ENCODE measurements around the gene ZSCAN21.

Gene ZSCAN21

DNA sequence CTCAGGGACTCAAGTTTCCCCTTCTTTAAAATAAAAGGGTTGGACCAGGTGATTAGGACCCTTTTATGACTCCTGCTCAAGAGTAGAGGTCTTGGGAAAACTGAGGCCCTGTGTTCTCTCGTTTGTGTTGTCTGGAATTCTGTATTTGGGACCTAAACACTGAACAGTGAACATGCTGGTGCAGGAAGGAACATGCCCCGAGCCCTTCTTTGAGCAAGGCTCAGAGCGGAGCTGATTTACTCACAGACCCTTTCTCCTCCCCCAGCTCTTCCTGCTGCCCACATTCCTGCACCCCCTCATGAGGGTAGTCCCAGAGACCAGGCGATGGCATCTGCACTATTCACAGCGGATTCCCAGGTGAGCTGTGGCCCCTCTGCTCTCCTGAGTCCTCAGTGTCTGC lies 20.0 kb upstream of the ZSCAN21 start:
- no peak for DNase-seq

DNA sequence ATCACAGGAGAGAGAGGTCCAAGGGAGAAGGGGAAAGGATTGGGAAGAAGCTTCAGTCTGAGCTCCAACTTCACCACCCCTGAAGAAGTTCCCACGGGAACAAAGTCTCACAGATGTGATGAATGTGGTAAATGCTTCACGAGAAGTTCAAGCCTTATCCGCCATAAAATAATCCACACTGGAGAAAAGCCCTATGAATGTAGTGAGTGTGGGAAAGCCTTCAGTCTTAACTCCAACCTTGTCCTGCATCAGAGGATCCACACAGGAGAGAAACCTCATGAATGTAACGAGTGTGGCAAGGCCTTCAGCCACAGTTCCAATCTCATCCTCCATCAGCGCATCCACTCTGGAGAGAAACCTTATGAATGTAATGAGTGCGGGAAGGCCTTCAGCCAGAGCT lies 16.0 kb upstream of the ZSCAN21 start:
- no peak for DNase-seq

DNA sequence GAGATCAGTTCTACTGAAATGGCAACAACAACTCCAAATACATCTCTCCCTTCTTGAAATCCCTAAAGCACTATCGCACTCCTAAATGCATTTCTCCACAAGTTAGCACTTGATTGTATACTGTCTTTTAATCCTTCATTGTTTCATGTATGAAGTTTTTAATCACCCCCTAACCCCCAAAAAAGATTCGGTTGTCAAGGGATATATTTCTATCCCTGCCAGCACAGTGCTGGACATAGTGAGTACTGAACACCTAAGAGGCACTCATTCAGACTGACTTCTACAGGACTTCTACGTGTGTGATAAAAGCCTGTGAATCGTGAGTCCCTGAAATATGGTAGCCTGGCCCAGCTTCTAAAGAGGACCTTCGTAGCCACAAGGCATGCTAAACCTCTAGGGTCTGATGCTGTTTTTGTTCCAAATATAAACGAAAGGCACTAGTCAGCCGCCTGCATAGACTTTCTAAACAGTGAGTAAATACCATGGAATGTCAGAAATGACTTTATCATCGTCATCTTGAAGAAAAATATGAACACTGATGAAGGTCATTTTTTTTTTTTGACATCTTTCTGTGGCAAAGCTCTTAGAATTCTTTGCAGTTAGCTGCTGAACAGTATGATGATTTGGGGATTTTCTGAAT lies 14.6 kb upstream of the ZSCAN21 start:
- DNase-seq = no peak

DNA sequence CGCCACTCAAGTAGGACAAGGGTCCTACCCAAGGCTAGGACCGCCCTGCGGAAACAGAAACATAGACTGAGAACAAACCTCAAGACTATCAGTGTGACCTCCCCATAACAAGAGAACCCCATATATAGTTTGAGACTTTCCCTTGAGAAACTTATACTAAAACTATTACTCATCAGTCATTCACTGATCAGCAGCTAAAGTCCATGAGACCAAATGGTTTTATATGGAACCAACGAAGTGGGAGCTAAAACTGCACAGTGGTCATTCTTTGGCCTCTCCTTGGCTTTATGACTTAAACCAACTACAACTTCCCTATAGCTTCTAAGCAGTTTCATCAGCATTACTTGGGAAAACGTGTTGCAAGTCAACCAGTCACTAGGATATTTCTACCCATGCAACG lies 13.7 kb upstream of the ZSCAN21 start:
- no peak for DNase-seq

DNA sequence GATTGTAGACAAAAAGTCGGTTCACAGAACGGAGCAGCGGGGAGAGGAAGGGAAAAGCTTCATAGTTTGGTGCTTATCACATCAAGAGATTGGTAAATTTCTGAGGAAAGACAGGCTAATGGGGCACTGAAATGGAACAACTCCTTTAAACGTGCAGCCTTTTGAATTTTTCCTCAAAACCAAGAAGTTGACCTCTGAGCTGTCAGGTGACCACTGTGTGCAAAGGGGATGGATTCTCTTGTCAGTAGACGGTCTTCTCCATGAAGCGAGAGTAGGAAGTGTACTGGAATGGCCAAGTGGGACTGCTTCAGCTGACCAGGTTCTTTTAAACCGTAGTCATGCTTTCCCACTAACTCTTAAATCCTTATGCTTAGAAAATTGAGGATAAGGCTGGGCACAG lies 11.2 kb upstream of the ZSCAN21 start:
- DNase-seq = no peak

DNA sequence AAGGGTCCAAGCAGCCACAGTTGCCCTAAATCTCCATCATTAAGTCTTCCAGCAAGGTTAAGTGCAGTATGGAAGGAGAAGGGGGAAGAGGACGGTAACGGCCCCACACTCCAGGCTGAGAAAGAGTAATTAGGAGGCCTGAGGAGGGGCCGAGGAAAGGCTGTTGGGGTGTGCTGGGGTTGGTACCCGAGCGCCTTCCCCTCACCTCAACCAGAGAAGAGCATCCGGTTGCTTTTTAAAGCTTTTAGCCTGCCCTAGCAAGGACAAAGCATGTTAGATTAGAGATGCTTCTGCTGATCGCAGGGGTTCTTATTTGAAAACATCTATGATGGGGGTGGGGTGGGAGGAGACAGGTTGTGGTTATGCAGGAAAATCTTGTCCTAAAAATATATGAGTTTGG lies 9.0 kb upstream of the ZSCAN21 start:
- no peak for DNase-seq

DNA sequence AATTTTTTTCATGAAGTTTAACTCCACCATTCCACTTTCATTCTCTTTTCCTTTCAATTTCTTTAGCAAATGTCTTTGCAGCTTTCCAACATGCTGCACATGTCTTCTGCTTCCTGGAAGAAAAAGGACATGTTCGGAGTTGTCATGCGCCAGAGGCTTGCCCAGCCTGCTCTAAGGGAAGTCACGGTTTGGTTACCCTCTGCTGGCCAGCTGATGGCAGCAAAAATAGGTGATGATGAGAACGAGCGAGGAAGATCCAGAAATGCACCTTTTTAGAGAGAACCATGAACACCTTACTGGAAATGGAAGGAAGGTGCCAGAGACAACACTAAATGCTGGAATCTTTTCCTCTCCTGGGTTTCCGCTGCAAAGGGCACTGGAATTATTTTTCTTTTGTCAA lies 4.9 kb upstream of the ZSCAN21 start:
- DNase-seq = no peak

DNA sequence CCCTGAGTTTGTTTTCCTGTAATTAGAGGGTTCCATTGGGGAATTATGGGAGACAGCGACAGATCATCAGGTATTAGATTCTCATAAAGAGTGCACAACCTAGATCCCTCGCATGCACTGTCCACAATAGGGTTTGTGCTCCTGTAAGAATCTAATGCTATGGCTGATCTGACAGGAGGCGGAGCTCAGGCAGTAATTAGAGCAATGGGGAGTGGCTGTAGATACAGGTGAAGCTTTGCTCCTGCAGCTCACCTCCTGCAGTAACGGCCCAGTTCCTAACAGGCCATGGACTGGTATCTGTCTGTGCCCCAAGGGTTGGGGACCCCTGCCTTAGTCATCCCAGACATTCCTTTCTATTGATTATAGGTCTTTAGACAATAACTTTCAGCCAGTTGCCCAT lies 894 bp upstream of the ZSCAN21 start:
- DNase-seq = no peak

DNA sequence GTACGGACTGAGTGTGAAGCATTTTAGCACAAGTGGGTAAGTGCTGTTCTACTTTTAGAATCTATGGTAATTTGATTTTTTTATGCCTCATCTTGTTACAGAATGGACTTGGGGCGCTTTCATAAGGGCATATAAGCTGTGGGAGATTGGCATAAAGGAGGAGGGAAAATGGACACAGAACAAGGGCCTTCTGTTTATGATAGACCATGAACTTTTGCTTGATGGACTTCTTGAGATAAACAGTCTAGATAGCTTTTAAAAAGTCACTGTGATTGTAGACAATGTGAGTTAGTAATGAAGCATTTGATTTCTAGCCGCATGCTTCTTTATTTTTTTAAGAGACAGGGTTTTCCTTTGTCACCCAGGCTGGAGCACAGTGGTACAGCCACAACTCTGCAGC lies 2.0 kb downstream of the ZSCAN21 start:
- no peak for DNase-seq

DNA sequence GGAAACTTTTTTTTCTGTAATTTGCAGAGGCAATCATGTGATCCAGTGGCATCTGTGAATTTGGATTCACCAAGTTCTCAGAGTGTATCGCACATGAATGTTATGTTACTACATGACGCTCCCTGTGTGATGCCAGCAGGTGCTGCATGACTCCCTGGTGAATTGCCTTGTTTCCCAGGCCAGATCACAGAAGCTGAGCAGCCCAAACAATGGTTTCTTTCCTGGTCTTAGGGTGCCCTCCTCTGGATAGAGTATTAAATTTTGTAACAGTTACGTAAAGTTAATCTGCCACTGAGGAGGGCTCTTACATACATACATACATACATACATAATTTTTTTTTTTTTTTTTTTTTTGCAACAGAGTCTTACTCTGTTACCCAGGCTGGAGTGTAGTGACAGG lies 3.6 kb downstream of the ZSCAN21 start:
- no peak for DNase-seq

DNA sequence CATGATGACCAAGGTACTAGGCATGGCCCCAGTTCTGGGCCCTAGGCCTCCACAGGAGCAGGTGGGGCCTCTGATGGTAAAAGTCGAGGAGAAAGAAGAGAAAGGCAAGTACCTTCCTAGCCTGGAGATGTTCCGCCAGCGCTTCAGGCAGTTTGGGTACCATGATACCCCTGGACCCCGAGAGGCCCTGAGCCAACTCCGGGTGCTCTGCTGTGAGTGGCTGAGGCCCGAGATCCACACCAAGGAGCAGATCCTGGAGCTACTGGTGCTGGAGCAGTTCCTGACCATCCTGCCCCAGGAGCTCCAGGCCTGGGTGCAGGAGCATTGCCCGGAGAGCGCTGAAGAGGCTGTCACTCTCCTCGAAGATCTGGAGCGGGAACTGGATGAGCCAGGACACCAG lies 7.4 kb downstream of the ZSCAN21 start:
- DNase-seq = no peak

DNA sequence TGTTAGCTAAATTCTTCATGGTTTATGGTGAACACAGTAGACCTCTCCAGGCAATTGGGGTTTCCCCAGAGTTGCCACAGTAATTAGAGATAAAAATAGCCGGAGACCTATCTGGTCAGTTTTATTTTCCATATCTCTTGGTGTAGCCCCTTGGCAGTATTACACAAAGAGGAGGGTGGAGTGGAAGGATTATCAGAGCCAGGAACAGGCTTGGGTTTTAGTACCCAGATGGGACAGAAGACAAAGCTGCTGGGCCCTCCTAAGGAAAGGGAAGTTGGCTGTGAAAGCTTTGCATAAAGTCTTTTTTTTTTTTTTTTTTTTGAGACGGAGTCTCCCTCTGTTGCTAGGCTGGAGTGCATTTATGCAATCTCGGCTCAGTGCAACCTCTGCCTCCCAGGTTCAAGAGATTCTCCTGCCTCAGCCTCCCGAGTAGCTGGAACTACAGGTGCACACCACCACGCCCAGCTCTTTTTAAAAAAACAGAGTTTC lies 9.7 kb downstream of the ZSCAN21 start:
- DNase-seq = no peak

DNA sequence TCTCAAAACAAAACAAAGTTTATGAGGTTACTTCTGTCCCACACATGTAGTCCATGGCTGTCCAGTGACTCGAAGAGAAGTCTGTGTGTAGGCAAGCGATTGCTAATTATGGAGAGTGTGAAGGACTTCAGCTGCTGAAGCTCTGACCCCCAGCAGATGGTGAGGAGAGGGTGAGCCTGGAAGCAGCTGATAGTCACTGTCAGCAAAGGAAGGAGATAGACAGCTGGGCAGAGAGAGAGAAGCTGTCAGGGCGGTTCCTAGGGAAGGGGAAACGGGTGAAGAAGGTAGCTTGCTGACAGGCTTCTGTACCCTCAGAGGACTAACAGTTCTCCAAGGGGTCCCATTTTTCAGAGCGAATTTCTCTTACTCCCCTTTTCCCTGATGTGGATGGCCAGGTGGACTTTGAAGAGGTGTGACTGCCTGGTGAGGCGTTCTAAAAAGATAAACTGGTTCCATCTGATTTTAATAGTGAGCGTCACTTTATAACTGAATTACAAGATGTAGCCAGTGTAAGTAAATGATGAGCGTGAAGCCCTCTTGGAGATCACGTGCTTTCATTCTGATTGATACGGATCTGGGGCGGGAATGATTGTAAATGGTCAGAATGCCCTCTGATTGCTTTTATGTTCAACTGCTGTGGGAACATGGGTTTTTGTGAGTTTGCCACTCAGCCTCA lies 12.1 kb downstream of the ZSCAN21 start:
- DNase-seq = no peak

DNA sequence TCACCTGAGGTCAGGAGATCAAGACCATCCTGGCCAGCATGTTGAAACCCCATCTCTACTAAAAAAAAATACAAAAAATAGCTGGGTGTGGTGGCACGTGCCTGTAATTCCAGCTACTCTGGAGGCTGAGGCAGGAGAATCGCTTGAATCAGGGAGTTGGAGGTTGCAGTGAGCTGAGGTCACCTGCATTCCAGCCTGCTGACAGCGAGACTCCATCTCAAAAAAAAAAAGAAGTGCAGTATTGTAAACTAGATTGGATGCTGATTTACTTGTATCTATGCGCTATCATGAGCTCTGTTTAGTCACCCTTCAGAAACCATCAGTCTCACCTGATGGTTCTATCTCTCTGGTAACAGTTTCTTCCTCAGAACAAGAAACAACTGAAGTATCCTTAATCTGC lies 13.8 kb downstream of the ZSCAN21 start:
- no peak for DNase-seq

DNA sequence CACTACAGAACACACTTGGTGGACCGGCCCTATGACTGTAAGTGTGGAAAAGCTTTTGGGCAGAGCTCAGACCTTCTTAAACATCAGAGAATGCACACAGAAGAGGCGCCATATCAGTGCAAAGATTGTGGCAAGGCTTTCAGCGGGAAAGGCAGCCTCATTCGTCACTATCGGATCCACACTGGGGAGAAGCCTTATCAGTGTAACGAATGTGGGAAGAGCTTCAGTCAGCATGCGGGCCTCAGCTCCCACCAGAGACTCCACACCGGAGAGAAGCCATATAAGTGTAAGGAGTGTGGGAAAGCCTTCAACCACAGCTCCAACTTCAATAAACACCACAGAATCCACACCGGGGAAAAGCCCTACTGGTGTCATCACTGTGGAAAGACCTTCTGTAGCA lies 14.6 kb downstream of the ZSCAN21 start:
- no peak for DNase-seq

DNA sequence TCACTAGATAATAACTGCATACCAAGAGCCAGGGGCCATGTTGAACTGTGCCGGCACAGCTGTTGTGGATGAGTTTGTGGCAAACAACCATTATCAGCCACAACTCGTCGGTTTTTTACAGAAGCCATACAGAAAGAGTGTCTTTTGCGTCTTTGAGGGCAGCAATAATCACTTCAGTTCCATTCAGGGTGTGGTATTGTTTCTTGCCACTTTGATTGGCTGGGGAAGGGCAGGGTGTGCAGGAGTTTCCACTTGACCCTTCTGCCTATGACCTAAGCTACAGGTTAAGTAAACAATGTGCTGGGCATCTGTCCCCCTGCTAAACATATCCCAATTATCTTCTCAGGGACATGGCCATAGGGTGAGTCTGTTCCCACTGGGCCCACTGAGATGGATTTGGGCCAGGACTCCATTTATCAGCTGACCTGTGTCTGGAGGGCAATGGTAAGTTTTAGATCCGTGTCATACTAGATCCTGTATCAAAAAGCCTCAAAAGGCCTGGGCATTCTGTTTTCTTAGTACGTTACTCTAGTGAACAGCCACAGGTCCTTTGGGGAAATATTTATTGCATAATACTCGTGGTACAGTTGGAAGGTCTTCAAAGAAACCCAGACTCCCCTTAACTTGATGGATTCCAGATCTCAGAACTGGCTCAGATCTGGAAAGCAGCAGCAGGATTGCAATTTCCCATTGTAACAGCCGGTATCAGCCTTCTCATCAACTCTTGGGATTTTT lies 16.0 kb downstream of the ZSCAN21 start:
- no peak for DNase-seq

DNA sequence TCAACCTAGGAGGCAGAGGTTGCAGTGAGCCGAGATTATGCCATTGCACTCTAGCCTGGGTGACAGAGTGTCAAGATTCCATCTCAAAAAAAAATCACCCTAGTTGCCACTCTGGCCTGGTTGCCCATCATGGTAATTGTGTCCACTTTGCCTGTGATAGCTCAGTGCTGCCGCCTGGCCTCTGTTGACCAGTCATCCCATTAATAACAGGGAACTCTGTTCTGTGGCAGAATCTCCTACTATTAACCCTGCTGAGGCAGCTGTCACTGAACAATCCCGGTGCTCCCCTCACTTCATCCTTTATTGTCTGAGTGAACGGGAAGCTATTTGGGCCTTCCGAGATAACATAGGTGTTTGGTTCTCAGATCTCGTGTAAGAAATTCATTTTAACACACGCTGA lies 17.4 kb downstream of the ZSCAN21 start:
- DNase-seq = no peak

DNA sequence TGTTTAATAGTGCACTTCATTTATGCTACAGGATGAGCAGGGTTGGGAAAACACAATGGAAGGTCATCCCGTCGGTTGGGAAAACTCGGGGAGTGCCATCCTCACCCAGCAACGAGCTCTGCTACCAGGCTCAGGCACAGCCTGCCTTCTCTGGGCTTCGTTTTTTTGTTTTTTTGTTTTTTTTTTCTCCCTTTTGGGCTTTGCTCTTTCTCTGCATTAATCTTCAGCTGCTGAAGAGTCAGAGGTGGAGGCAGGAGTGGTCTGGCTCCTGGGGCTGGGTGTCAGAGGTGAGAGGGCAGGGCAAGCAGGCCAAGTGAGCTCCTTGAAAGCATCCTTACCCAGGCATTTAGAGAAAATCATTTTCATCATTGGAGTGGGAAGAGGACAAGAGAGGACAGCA lies 20.4 kb downstream of the ZSCAN21 start:
- no peak for DNase-seq

DNA sequence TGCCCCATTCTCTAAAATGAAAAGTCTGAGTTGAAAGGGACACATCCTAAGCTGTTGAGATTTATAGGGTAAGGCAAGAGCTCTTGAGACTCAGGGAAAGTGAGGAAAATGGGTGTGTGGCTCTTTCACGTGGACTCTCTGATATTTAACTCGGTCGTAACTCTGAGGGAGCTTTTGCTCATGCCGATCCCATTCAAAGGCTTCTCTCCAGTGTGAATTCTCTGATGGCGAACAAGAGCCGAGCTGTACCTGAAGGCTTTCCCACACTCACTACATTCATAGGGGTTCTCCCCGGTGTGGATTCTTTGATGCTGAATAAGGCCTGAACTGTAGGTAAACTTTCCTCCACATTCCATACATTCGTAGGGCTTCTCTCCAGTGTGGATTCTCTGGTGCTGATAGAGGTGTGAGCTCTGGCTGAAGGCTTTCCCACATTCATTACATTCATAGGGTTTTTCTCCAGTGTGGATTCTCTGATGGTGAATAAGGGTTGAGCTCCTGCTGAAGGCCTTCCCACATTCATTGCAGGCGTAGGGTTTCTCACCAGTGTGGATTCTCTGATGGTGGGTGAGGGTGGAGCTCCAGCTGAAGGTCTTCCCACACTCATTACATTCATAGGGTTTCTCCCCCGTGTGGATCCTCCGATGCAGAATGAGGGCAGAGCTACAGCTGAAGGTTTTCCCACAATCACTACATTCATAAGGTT lies 21.6 kb downstream of the ZSCAN21 start:
- no peak for DNase-seq

DNA sequence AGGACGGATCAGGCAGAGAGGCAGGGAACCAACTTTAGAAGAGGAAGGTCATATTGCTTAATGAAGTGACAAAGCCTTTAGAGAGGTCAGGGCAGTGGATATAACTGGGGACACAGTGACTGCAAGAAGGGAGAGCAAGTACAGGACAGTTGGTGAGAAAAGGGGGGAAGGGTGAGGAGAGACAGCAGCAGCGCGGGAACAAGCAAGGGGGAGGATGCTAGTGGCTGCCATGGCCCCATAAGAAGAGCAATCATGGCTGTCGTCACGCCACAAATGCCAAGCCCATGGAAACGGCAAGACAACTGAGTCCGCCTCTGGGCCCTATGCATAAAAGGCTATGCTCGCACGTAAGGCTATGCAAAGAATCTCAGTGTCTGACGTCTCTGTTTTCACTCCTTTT lies 22.9 kb downstream of the ZSCAN21 start:
- no peak for DNase-seq

DNA sequence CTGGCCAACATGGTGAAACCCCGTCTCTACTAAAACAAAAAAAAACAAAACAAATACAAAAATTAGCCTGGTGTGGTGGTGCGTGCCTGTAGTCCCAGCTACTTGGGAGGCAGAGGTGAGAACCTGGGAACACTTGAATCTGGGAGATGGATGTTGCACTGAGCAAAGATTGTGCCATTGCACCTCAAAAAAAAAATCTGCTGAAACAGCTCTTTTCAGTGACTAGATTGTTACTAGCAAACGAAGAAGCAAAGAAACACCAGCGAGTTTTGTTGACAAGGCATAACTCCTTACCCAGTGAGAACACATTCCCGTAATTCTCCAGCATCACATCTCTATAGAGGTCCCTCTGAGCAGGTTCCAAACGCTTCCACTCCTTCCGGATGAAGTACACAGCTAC lies 25.3 kb downstream of the ZSCAN21 start:
- DNase-seq = no peak

DNA sequence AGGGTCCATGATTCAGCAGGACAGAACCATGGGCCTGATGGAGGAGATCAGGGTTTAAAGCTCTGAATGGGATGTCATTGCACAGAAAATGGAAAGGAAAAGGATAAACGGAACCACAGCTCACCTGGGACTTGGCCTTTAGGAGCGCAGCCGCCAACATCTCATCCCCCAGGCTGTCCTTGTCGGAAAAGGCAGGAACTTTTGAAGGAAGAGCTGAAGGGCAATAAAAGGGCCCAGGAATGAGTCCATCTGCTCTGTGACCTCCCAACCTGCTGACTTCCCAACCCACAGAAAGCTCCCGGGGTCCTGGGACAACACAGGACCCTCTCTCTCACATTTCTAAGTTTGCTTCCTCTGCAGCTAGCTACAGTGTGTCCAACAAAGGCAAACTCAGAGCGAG lies 25.8 kb downstream of the ZSCAN21 start:
- no peak for DNase-seq

DNA sequence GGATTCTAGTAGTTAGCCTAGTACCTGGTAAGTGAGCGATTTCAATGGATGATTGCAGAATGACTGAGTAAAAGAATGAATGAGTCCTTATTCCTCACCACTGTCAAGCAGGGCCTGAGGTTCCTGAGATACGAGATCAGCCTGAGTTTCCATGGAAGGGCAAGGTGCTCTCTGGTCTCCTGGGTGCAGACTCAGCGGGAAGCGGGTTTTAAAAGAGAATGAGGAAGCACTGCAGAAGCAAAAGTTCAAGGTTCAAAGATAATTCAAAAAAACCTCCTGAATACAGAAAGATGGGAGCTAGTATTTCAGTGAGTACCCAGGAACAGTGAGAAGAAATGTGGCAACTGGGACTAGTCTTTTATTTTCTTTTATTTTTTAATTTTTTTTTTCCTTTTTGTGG lies 27.6 kb downstream of the ZSCAN21 start:
- no peak for DNase-seq
